Stimulated activated memory B cell treated with anti-CD40 and anti-IgM and Interleukin-4, amounts not matched to agents 10 μg/mL and 1 μg/mL and 100 μg/mL, for 72 hours (primary cell): ENCODE results near the gene ROBO2.

Source experiments
- ATAC-seq: fragments of 150-1000 bp; cut with Tn5 transposase; 2 replicates; pipeline ENCODE4 v1.10.0; 2021
- H3K27ac Mint-ChIP-seq: one replicate; pipeline ENCODE4 v1.8.0; 2022; ENCODE audit warnings: mild to moderate bottlenecking, mixed read lengths
- H3K27me3 Mint-ChIP-seq: one replicate; pipeline ENCODE4 v1.8.0; 2022; ENCODE audit warnings: mixed read lengths
- H3K36me3 Mint-ChIP-seq: one replicate; pipeline ENCODE4 v1.8.0; 2022; ENCODE audit warnings: mixed read lengths
- H3K4me1 Mint-ChIP-seq: one replicate; pipeline ENCODE4 v1.8.0; 2022; ENCODE audit warnings: mixed read lengths
- H3K4me3 Mint-ChIP-seq: one replicate; pipeline ENCODE4 v1.8.0; 2022; ENCODE audit warnings: mild to moderate bottlenecking, moderate library complexity, mixed read lengths
- H3K9me3 Mint-ChIP-seq: one replicate; pipeline ENCODE4 v1.8.0; 2022; ENCODE audit warnings: mixed read lengths

Gene ROBO2

DNA sequence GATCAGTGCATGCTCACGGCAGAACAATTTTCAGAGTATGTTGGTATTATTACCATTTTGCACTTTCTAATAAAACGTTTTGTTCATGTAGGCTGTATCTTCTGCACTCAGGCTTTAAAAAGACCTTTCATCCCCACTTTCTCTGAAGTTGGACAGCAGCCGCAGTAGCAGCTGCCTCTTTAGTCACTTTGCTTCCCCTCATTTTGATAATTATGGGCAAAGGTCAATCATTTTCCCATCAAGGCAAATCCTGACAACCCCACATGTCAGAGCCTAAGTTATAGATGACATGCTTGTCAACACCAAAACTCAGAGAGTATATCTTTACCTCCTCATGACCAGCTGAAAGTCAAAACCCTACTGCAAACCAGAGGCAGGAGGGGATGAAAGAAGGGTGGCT, 99.7 kb downstream of the ROBO2 start:
- Mint-ChIP-seq H3K4me1 (no peaks in the 10 kb centered on the region), H3K9me3 (peaks cover 4% of the 10 kb centered on the region), H3K4me3 (no peak overlapping the region)

DNA sequence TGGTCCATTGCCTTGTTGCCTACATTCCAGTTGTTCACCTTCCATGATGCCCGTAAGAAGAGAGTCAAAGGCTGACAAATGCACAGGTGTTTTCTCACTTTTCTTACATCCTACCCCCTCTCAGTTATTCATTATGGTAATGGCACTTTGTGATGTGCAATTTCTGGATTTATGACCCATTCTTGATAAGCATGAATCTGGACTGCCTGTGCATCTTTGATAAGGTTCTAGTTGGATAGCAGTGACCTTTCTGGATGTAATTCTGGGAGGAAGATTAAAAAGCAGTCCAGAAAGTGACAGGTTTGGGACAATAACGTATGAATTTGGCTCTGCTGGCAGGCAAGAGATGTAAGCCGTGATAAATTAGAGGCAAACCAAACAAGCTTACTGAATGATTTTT, 101.5 kb downstream of the ROBO2 start:
- Mint-ChIP-seq H3K36me3 (no peaks in the 10 kb centered on the region), H3K27me3 (no peaks in the 10 kb centered on the region), H3K9me3 (peaks cover 4% of the 10 kb centered on the region), H3K4me1 (no peaks in the 10 kb centered on the region), H3K27ac (no peak overlapping the region), H3K4me3 (no peak overlapping the region)
- no peak for ATAC-seq

More for the DNA sequence above, 99.7 kb downstream of the ROBO2 start:
- ATAC-seq = no peak
- Mint-ChIP-seq H3K27ac (no peak overlapping the region), H3K36me3 (no peaks in the 10 kb centered on the region), H3K27me3 (no peaks in the 10 kb centered on the region)

DNA sequence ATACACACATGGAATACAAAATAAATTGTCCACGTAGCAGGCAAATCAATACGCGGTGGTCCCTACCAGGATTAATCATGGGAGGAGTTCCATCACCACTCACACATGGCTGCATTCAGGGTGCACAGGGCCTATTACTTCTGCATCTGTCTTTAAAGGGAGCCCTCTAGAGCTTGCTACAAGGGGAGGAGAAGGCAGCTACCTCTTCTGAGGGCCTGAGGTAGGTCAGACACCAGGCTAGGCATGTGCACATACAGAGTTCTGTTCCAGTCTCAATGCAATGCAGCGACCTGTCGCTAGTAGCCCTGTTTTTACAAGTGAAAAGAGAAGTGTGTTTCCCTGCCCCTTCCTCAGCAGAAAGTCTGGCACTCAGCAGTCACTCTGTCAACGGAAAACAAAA, 102.7 kb downstream of the ROBO2 start:
- ATAC-seq = no peak
- no peaks in the 10 kb centered on the region for H3K4me1 Mint-ChIP-seq
- H3K4me3 Mint-ChIP-seq = no peak overlapping the region
- no peaks in the 10 kb centered on the region for H3K36me3 Mint-ChIP-seq
- no peak overlapping the region for H3K27ac Mint-ChIP-seq
- peaks cover 4% of the 10 kb centered on the region for H3K9me3 Mint-ChIP-seq
- H3K27me3 Mint-ChIP-seq = no peaks in the 10 kb centered on the region

DNA sequence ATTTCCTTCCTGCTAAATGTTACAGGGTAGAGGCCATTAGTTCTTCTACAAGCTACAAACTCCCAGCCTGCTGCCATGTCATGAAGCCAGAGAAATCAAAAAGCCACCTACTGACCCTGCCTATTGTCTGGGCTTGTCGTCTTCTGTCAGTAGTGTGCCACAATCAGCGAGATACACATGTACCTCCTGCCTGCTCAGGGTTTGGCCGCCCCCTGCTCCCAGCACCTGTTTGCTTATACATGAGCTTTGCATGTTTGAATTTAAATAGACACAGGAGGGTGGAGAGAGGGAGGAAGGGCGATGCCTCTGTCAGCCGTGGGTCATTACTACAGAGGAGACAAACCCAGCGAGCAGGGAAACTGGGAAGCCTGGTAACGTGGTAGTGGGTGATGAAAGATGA, 106.1 kb downstream of the ROBO2 start:
- no peak overlapping the region for H3K4me3 Mint-ChIP-seq
- no peak overlapping the region for H3K27ac Mint-ChIP-seq
- H3K9me3 Mint-ChIP-seq = peaks cover 4% of the 10 kb centered on the region
- ATAC-seq = no peak
- H3K27me3 Mint-ChIP-seq = no peaks in the 10 kb centered on the region
- no peaks in the 10 kb centered on the region for H3K4me1 Mint-ChIP-seq
- no peaks in the 10 kb centered on the region for H3K36me3 Mint-ChIP-seq

DNA sequence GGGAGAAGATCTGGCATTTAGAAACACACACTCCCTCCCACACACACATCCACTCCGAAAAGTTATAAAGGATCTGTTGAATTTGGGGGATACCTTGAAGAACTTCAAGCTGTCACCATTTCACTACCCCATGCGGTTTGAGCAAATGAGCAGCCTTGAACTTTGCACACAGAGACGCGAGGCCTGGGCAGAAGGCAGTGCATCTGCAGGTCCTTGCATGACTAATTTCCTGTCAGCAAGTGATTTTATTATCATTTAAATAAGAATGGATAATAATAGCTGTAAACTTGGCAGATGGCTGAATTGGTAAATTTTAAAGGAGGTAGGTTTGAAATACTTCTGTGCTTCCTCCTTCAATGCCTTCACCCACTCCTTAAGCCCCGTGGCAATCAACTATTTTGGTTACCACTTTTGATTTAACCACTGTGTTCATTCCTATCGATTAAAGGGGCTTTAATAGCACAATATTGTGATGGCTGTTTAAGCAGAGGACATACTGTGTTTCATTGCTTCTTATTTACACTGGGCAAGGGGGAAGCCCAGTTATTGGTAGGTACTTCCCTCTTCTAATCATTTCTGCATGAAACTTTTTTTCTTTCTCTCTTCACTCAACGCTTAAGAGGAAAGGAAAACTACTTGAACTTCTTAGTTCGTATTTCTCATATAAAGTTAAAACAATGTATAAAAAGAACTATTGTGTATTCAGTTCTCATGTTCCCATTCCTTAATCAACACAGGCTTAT, 108.1 kb downstream of the ROBO2 start:
- H3K4me3 Mint-ChIP-seq = no peak overlapping the region
- no peaks in the 10 kb centered on the region for H3K27me3 Mint-ChIP-seq
- H3K36me3 Mint-ChIP-seq = no peaks in the 10 kb centered on the region
- no peaks in the 10 kb centered on the region for H3K9me3 Mint-ChIP-seq
- no peaks in the 10 kb centered on the region for H3K4me1 Mint-ChIP-seq
- no peak for ATAC-seq
- H3K27ac Mint-ChIP-seq = no peak overlapping the region

DNA sequence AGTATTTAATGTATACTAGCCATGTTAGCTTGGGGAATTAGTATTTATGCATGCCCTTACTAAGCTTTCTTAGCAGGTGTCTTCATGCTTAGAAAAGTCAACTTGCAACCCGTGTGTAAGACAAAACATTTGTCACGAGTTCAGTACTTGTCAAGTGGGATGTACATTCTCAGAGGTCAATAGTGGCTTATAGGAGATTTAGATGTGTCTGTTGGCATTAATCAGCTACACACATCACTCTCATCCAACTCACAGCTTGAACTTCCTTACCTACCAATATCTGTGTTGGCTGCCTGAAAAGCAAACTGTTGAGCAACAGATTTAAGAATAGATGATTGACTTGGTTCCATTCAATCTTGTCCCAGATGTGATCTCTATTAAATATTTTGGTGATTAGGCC, 109.5 kb downstream of the ROBO2 start:
- no peak for ATAC-seq
- H3K9me3 Mint-ChIP-seq = no peaks in the 10 kb centered on the region
- no peaks in the 10 kb centered on the region for H3K4me1 Mint-ChIP-seq
- H3K27me3 Mint-ChIP-seq = no peaks in the 10 kb centered on the region
- H3K36me3 Mint-ChIP-seq = no peaks in the 10 kb centered on the region
- no peak overlapping the region for H3K4me3 Mint-ChIP-seq
- no peak overlapping the region for H3K27ac Mint-ChIP-seq

DNA sequence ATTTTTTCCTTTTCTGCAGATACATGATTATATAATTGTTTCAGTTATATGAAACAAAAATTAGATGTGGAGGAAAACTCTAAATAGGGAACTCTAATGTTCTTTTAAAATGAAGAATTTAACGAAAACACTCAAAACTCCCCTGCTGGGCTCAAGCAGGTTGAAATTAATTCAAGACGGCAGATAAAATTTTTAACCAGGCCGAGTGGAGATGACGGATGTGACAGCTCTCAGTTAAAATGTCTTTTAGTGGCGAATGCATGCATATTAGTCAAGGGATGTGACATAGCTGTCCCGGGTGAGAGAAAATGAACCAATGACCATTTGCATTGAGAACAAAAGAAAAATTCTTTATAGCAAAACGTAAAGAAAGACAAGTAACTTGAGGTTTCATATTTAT, 110.1 kb downstream of the ROBO2 start:
- H3K36me3 Mint-ChIP-seq = no peaks in the 10 kb centered on the region
- no peaks in the 10 kb centered on the region for H3K9me3 Mint-ChIP-seq
- no peaks in the 10 kb centered on the region for H3K4me1 Mint-ChIP-seq
- no peak overlapping the region for H3K27ac Mint-ChIP-seq
- H3K4me3 Mint-ChIP-seq = no peak overlapping the region
- H3K27me3 Mint-ChIP-seq = no peaks in the 10 kb centered on the region
- no peak for ATAC-seq

DNA sequence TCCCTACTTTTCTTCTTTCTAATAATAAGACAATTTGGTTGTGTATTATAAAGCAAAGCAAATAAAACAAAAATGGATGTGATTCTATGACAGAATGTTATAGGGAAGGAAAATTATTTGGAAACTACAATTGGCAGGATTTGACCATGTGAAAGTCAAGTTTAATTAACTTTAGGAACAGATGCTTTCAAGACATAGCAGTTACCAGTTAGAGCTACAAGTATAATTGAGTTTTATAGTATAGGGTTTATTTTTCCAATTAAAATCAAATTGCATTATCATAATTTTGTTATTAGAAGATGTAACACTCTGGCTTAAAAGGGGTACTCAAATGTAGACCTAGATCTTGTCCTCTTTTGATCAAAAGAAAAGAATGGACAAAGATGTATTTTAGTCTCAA, 110.9 kb downstream of the ROBO2 start:
- ATAC-seq = no peak
- H3K4me3 Mint-ChIP-seq = no peak overlapping the region
- H3K27me3 Mint-ChIP-seq = no peaks in the 10 kb centered on the region
- no peaks in the 10 kb centered on the region for H3K4me1 Mint-ChIP-seq
- H3K9me3 Mint-ChIP-seq = peaks cover 2% of the 10 kb centered on the region
- no peaks in the 10 kb centered on the region for H3K36me3 Mint-ChIP-seq
- H3K27ac Mint-ChIP-seq = no peak overlapping the region

DNA sequence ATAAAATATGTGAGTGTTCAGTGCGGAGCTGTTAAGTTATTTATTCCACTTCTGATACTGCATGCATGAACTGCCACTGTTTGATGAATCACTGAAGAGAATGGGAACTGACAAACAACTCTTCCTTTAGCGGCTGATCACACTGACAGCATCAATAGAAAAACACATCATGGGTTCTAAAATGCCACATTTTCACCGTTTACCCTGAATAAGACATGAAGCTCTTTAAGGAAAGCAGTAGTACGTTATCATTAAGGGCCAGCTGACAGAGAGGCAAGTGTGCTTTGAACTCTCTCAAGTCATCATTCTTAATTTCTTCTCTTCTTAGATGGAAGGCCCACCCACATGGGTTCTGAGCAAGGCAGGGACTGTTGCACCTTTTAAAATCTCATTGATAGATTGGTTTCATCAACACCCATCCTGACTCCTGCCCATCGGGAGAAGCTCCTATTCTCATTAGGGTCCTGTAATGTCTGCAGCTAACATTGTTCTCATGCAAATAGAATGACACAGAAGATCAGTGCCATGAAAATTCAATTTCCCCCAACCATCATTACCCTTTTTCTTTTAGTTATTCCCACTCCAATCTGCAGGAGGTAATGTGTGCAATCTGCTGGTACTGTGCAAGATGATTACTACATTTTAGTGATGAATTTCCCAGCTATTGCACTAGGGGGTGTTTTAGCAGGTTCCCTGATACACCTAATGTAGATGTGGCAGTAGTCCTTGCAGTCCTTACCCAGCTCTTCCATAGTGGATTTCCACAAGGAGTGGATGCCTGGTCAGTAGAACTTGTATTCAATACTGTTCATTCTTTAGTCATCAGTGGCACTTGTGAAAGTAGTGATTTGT, 119.1 kb downstream of the ROBO2 start:
- Mint-ChIP-seq H3K36me3 (no peaks in the 10 kb centered on the region), H3K4me1 (no peaks in the 10 kb centered on the region)

DNA sequence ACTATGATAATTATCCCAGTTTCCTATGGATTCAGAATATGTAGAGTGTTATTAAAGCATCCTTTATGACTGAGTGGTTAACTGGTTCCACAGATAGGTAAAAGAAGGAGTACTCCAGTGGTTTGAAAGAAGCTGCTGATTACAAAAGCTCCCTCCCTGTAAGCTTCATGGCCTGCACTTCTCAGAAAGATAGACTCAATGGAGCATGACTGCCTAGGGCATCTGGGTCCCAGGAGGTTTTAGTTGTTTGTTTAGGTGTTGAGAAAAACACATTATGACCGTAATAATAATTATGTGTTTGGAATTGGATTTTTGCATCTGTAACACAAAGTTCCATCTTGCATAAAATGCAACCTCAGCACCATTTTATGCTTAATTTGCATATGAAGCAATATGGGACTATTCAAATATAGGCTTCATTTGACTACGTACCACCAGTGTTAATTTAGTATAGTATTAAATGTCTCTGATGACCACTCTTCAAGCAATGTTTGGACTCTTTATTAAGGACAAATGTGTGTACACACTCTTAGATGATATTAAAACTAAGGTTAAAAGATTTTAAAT, 121.1 kb downstream of the ROBO2 start:
- no peak for ATAC-seq
- no peaks in the 10 kb centered on the region for H3K27me3 Mint-ChIP-seq
- H3K4me1 Mint-ChIP-seq = no peaks in the 10 kb centered on the region
- no peak overlapping the region for H3K4me3 Mint-ChIP-seq
- no peaks in the 10 kb centered on the region for H3K36me3 Mint-ChIP-seq
- no peak overlapping the region for H3K27ac Mint-ChIP-seq
- peaks cover 3% of the 10 kb centered on the region for H3K9me3 Mint-ChIP-seq

More for the DNA sequence above, 119.1 kb downstream of the ROBO2 start:
- Mint-ChIP-seq H3K9me3 (peaks cover 8% of the 10 kb centered on the region), H3K4me3 (no peak overlapping the region), H3K27ac (no peak overlapping the region), H3K27me3 (no peaks in the 10 kb centered on the region)
- ATAC-seq = no peak

DNA sequence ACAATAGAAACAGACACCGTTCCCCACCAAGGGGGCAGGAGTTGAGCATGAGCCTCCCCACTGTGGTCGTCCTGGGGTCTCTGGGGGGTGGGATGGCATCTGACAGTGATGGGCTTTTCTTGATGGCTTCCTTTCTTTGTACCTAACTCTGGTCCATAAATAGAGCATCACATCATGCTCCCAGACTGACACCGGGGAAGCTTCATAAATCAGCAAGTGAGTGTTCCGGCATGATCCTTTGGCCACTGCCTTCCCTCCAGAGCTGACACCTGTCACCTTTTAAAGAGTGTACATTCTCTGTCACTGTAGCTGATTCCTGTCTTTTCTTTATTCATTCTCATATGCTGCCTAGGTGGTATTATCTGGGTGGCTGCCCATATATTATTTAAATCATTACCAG, 129.9 kb downstream of the ROBO2 start:
- no peaks in the 10 kb centered on the region for H3K27me3 Mint-ChIP-seq
- H3K27ac Mint-ChIP-seq = no peak overlapping the region
- no peak for ATAC-seq
- H3K4me3 Mint-ChIP-seq = no peak overlapping the region
- H3K9me3 Mint-ChIP-seq = peaks cover 4% of the 10 kb centered on the region
- H3K36me3 Mint-ChIP-seq = no peaks in the 10 kb centered on the region
- H3K4me1 Mint-ChIP-seq = no peaks in the 10 kb centered on the region

DNA sequence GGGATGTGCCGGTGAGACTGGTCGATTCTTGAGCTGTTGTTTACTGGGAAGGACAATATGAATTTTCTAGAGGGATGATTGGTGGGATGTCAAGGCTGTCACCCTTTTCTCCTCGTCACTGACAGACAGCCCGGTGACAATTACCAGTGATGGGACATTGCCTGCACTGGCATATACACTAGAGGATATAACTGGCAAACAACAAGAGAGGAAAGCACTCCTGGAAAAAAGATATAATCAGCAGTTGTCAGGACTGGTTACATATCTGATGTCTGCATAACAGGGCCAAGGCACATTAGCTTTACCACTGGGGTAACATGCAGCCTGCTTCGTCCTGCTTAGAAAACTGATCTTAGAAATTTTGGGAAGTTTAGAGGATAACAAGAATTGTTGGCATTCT, 131.1 kb downstream of the ROBO2 start:
- ATAC-seq = no peak
- H3K4me1 Mint-ChIP-seq = no peaks in the 10 kb centered on the region
- H3K36me3 Mint-ChIP-seq = no peaks in the 10 kb centered on the region
- H3K27ac Mint-ChIP-seq = no peak overlapping the region
- no peaks in the 10 kb centered on the region for H3K27me3 Mint-ChIP-seq
- no peak overlapping the region for H3K4me3 Mint-ChIP-seq
- peaks cover 4% of the 10 kb centered on the region for H3K9me3 Mint-ChIP-seq

DNA sequence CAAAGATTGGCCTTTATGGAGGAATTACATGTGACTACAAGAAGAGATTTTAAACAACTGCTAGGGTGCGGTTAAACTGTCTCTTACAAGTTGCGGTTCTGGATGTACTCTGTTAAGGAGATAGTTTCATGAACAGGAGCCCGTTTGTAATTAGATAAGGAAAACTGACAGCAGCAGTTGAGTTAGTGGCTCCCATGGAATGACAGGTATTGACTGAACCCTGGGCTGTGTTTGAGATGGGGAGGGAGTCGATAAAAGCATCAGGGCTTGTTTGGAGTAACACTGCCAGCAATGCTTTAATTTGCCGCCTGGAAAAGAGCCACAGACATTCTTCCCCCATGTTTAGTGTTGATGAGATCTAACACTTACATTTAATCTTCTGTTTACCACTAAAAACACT, 139.9 kb downstream of the ROBO2 start:
- Mint-ChIP-seq H3K27ac (no peak overlapping the region), H3K9me3 (no peaks in the 10 kb centered on the region), H3K4me3 (no peak overlapping the region), H3K27me3 (no peaks in the 10 kb centered on the region), H3K36me3 (no peaks in the 10 kb centered on the region), H3K4me1 (no peaks in the 10 kb centered on the region)
- ATAC-seq = no peak

DNA sequence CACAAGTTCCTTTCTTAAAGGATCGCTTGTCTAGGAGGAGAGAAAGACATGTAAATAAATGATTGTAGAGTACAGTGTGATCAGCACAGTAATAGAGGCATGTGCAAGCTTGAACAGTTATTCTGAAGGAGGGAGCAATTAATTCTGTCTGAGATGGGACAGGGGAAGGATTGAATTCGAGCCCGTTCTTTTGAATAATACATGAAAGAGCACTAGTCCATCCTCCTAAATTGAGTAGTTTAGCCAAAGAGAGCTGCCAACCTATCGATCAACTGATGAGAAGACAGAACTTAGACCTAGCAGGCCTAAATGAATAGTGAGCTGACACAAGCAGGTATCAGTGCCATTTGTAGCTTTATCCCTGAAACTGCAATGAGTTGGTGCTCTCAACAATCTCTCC, 142.4 kb downstream of the ROBO2 start:
- H3K9me3 Mint-ChIP-seq = peaks cover 6% of the 10 kb centered on the region
- no peak for ATAC-seq
- H3K4me3 Mint-ChIP-seq = no peak overlapping the region
- no peaks in the 10 kb centered on the region for H3K4me1 Mint-ChIP-seq
- no peak overlapping the region for H3K27ac Mint-ChIP-seq
- H3K27me3 Mint-ChIP-seq = no peaks in the 10 kb centered on the region
- no peaks in the 10 kb centered on the region for H3K36me3 Mint-ChIP-seq

DNA sequence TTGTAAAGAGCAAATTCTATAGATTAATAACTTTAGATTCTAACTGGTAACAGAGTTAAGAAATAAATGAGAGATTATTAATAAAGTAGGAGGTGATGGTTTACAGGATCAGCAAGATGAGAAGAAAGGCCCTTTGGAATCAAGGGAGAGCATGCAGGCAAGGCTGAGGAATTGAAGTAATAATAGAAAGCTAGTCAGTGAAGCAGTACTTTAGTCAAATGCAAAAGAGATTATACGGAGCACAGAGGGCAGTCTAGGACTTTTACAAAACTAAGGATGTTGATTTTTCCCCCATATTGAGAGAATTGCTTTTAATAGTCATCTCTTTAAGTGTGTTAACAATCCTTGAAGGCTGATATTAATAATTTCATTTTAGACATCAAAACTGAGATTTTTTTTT, 146.4 kb downstream of the ROBO2 start:
- no peaks in the 10 kb centered on the region for H3K36me3 Mint-ChIP-seq
- ATAC-seq = no peak
- H3K27me3 Mint-ChIP-seq = no peaks in the 10 kb centered on the region
- peaks cover 6% of the 10 kb centered on the region for H3K9me3 Mint-ChIP-seq
- H3K4me3 Mint-ChIP-seq = no peak overlapping the region
- no peak overlapping the region for H3K27ac Mint-ChIP-seq
- H3K4me1 Mint-ChIP-seq = no peaks in the 10 kb centered on the region

DNA sequence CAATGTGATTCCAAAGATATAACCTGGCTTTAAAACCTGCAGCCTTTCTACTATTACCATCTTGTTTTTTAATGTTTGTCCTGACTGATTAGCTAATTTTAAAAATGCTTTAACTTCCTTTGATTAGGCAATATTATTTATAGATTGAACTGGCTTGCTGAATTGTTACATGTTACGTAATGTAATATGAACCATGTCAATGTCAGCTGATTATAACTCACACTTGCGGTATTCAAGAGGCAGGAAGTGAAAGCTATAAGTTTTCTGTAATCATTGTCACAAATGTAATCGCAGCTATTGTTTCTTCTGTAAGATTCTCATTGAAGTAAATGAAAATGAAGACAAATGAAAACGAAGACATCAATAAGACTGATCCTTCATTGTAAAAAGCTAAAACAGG, 146.8 kb downstream of the ROBO2 start:
- H3K9me3 Mint-ChIP-seq = peaks cover 6% of the 10 kb centered on the region
- H3K4me1 Mint-ChIP-seq = no peaks in the 10 kb centered on the region
- no peak overlapping the region for H3K27ac Mint-ChIP-seq
- no peak overlapping the region for H3K4me3 Mint-ChIP-seq
- H3K36me3 Mint-ChIP-seq = no peaks in the 10 kb centered on the region
- no peak for ATAC-seq
- no peaks in the 10 kb centered on the region for H3K27me3 Mint-ChIP-seq
